Trophoblast cell (in vitro differentiated cells and primary cell): ENCODE measurements around the gene DISC1.
"Not testable (repeated sequence)": the region's sequence is repeated elsewhere in the genome, so short reads cannot be mapped to it uniquely, and the experiment has no call there.

Experiments used
- DNase-seq, 2 donors: peaks; one replicate each; pipeline ENCODE4 v3.0.0-alpha.2; 2016
- H2AFZ ChIP-seq: 2 replicates; pipeline ENCODE4 v1.6.1; 2013; ENCODE audit warnings: low read length, moderate library complexity, mild to moderate bottlenecking; ENCODE audit not compliant: insufficient read depth, poor library complexity
- H2AK5ac ChIP-seq: 2 replicates; pipeline ENCODE4 v1.6.1; 2013; ENCODE audit warnings: mild to moderate bottlenecking, low read length
- H2BK120ac ChIP-seq: 2 replicates; pipeline ENCODE4 v1.6.1; 2013; ENCODE audit warnings: low read length, mild to moderate bottlenecking, moderate library complexity; ENCODE audit not compliant: insufficient read depth, poor library complexity
- H2BK12ac ChIP-seq: 2 replicates; pipeline ENCODE4 v1.6.1; 2013; ENCODE audit warnings: mild to moderate bottlenecking, low read length, moderate library complexity
- H2BK5ac ChIP-seq: 2 replicates; pipeline ENCODE4 v1.6.1; 2013; ENCODE audit warnings: low read length, low read depth, moderate library complexity, mild to moderate bottlenecking; ENCODE audit not compliant: poor library complexity
- H3K14ac ChIP-seq: 2 replicates; pipeline ENCODE4 v1.6.1; 2013; ENCODE audit warnings: mild to moderate bottlenecking, low read length
- H3K18ac ChIP-seq: 2 replicates; pipeline ENCODE4 v1.6.1; 2013; ENCODE audit warnings: mild to moderate bottlenecking, low read length
- H3K23ac ChIP-seq: 2 replicates; pipeline ENCODE4 v1.6.1; 2013; ENCODE audit warnings: low read length
- H3K27ac ChIP-seq: 2 replicates; pipeline ENCODE4 v1.5.1; 2013; ENCODE audit warnings: low read depth, mild to moderate bottlenecking, inconsistent platforms, low read length, moderate library complexity
- H3K27me3 ChIP-seq: 2 replicates; pipeline ENCODE4 v1.6.1; 2013; ENCODE audit warnings: inconsistent platforms, mild to moderate bottlenecking, low read length, moderate library complexity; ENCODE audit not compliant: insufficient read depth
- H3K36me3 ChIP-seq, 2 experiments: 1 replicate in 1 of 2; 2 replicates in 1 of 2; pipeline ENCODE4 v1.6.1; 2013; ENCODE audit warnings: low read length in 2 of 2, mild to moderate bottlenecking in 2 of 2, moderate library complexity in 1 of 2; ENCODE audit not compliant: insufficient read depth in 2 of 2, control insufficient read depth in 1 of 2
- H3K4ac ChIP-seq: 2 replicates; pipeline ENCODE4 v1.6.1; 2013; ENCODE audit warnings: low read depth, mild to moderate bottlenecking, low read length, moderate library complexity
- H3K4me1 ChIP-seq, 2 experiments: 1 replicate in 1 of 2; 2 replicates in 1 of 2; pipeline ENCODE4 v1.6.1; 2013; ENCODE audit warnings: low read length in 2 of 2, mild to moderate bottlenecking in 2 of 2, moderate library complexity in 1 of 2; ENCODE audit not compliant: insufficient read depth in 2 of 2, control insufficient read depth in 1 of 2
- H3K4me2 ChIP-seq: 2 replicates; pipeline ENCODE4 v1.6.1; 2013; ENCODE audit warnings: inconsistent platforms, mild to moderate bottlenecking, low read length, moderate library complexity
- H3K4me3 ChIP-seq: 2 replicates; pipeline ENCODE4 v1.5.1; 2013; ENCODE audit warnings: mild to moderate bottlenecking, low read depth, low read length, inconsistent platforms
- H3K79me1 ChIP-seq: one replicate; pipeline ENCODE4 v1.6.1; 2013; ENCODE audit warnings: low read length
- H3K79me2 ChIP-seq: 2 replicates; pipeline ENCODE4 v1.6.1; 2013; ENCODE audit warnings: low read length, mild to moderate bottlenecking; ENCODE audit not compliant: control insufficient read depth, insufficient read depth, poor library complexity
- H3K9ac ChIP-seq: 2 replicates; pipeline ENCODE4 v1.6.1; 2013; ENCODE audit warnings: mild to moderate bottlenecking, low read length
- H3K9me3 ChIP-seq: 2 replicates; pipeline ENCODE4 v1.6.1; 2013; ENCODE audit warnings: low read depth, mild to moderate bottlenecking, control low read depth, inconsistent platforms, low read length; ENCODE audit not compliant: insufficient read depth
- H4K12ac ChIP-seq: 2 replicates; pipeline ENCODE4 v1.6.1; 2013; ENCODE audit warnings: low read depth, mild to moderate bottlenecking, low read length, moderate library complexity
- H4K8ac ChIP-seq: 2 replicates; pipeline ENCODE4 v1.6.1; 2013; ENCODE audit warnings: low read depth, mild to moderate bottlenecking, low read length, moderate library complexity
- H4K91ac ChIP-seq: one replicate; pipeline ENCODE4 v1.6.1; 2013; ENCODE audit warnings: low read depth, mild to moderate bottlenecking, low read length, moderate library complexity
- WGBS: extraction: QIAGEN DNeasy Blood & Tissue Kit; methylation state at CpG from one replicate; pipeline ENCODE4 v1.1.7; 2013; ENCODE audit warnings: missing lambda C conversion rate; ENCODE audit not compliant: insufficient read length, insufficient coverage; ENCODE audit errors: extremely low coverage; 5-methylcytosine and 5-hydroxymethylcytosine counted together

DISC1 gene

DNA sequence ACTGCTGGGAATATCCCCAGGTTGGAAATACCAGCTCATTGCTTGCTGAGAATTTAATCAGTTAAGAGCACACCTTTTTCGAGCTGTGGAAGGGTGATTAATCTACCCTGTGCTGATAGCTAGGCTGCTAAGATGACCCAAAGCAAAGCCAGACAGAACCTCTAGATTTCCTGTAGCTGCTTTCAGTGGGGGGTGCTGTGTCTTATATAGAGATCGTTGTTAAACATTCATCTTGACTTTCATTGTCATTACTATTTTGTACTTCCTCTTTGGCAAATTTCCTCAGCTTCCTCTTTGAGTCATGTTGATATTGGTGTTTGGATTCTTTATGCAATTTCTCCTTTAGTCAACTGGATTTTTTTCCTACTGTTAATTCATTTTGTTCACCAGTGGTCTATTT lies 155.3 kb downstream of the DISC1 start:
- WGBS, result no CpG with 5 or more reads among the region's 2 CpGs
- Histone ChIP-seq H3K18ac (no peak overlapping the region), H3K79me1 (peaks cover 14% of the 10 kb centered on the region), H3K4me2 (no peak overlapping the region), H3K4me3 (no peak overlapping the region), H3K9me3 (no peaks in the 10 kb centered on the region), H4K91ac (no peak overlapping the region), H4K8ac (no peak overlapping the region), H2BK12ac (no peak overlapping the region), H3K79me2 (no peaks in the 10 kb centered on the region), H2BK120ac (no peak overlapping the region), H3K23ac (no peak overlapping the region), H3K36me3 (no peaks in the 10 kb centered on the region), H2AK5ac (no peak overlapping the region), H3K14ac (no peak overlapping the region), H3K4ac (no peak overlapping the region), H3K27ac (no peak overlapping the region), H3K27me3 (no peaks in the 10 kb centered on the region), H2BK5ac (no peak overlapping the region), H3K9ac (peak overlapping the region; percentile 4), H4K12ac (no peak overlapping the region), H2AFZ (no peak overlapping the region), H3K4me1 (peaks cover 10 to 21% of the 10 kb centered on the region in 2 experiments)
- peak in 1 of 2 donors; percentile 18 for DNase-seq

DNA sequence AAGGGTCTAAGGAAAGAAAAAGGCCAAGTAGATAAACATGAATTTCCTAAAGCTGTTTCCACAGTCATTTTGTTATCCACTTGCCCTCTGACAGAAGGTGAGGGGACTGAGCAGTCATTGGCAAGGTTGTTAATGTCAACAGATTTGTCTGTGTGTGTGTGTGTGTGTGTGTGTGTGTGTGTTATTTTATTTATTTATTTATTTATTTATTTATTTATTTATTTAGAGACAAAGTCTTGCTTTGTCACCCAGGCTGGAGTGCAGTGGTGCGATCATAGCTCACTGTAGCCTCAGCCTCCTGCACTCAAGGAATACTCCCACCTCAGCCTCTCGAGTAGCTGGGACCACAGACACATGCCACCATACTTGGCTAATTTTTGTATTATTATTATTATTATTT lies 158.5 kb downstream of the DISC1 start:
- DNase-seq, H2BK12ac ChIP-seq, H4K8ac ChIP-seq, H3K18ac ChIP-seq, H4K91ac ChIP-seq, H2AFZ ChIP-seq, H3K27ac ChIP-seq, H3K9ac ChIP-seq, H3K14ac ChIP-seq, H2AK5ac ChIP-seq, H4K12ac ChIP-seq, H3K4me3 ChIP-seq, H3K4ac ChIP-seq, H3K79me1 ChIP-seq, H2BK120ac ChIP-seq, H3K4me2 ChIP-seq, H3K9me3 ChIP-seq, H3K4me1 ChIP-seq, H3K36me3 ChIP-seq, H3K27me3 ChIP-seq, H2BK5ac ChIP-seq, H3K79me2 ChIP-seq, H3K23ac ChIP-seq: not testable (repeated sequence)
- WGBS, result no CpG with 5 or more reads among the region's 2 CpGs

DNA sequence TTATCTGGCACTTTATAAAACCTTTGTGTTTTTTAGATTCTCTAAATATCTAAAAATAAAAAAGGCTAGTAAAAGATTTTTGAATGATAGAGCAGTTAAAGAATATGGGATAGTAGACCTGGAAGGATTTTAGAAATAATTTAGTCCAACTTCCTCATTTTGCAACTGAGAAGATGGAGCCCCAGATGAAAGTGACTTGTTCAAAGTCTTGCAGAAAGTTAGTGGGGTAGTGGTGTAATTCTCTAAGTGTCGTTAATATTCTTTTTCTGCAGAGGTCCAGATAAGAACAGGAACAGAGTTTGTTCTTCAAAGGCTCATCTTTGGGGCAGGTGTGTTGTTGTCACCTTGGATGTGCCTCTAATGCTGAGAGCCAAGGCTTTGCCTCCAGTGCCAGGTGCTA lies 159.5 kb downstream of the DISC1 start:
- no peaks in the 10 kb centered on the region for H3K9me3 ChIP-seq
- H3K9ac ChIP-seq, result no peak overlapping the region
- no peak overlapping the region for H4K12ac ChIP-seq
- no peaks in the 10 kb centered on the region for H3K36me3 ChIP-seq
- no CpG with 5 or more reads among the region's 1 CpG for WGBS
- H4K91ac ChIP-seq, result no peak overlapping the region
- no peak overlapping the region for H2AFZ ChIP-seq
- no peak overlapping the region for H3K4me3 ChIP-seq
- H3K79me1 ChIP-seq, result no peaks in the 10 kb centered on the region
- no peak for DNase-seq
- no peak overlapping the region for H2BK5ac ChIP-seq
- no peak overlapping the region for H3K23ac ChIP-seq
- no peak overlapping the region for H3K27ac ChIP-seq
- no peak overlapping the region for H2BK120ac ChIP-seq
- H2BK12ac ChIP-seq, result no peak overlapping the region
- no peak overlapping the region for H2AK5ac ChIP-seq
- no peak overlapping the region for H3K4ac ChIP-seq
- H3K27me3 ChIP-seq, result no peaks in the 10 kb centered on the region
- H4K8ac ChIP-seq, result no peak overlapping the region
- no peaks in the 10 kb centered on the region for H3K4me1 ChIP-seq
- H3K18ac ChIP-seq, result no peak overlapping the region
- no peak overlapping the region for H3K14ac ChIP-seq
- no peak overlapping the region for H3K4me2 ChIP-seq
- H3K79me2 ChIP-seq, result no peaks in the 10 kb centered on the region

DNA sequence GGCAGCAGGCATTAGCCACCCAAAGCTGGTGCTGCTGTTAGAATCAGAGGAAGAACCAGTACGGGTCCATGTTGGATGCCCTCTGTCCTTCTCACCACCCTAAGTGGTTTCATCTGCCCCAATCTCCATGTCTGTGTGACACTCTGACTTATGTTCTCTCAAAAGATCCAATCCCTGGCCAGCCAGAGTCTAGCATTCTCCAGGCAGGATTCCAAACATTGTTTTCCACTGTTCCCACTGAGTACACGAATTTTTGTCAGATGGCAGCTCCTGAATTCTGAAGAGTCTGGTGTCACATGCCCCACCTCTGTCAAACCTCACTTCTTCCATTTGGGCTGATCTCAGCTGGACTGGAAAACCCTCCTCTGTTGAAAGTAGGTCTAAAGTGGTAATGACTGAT lies 166.0 kb downstream of the DISC1 start:
- Histone ChIP-seq H3K9ac (no peak overlapping the region), H3K18ac (no peak overlapping the region), H2BK5ac (no peak overlapping the region), H4K91ac (no peak overlapping the region), H4K12ac (no peak overlapping the region), H3K4ac (no peak overlapping the region), H2AFZ (no peak overlapping the region), H2AK5ac (no peak overlapping the region), H3K79me1 (no peaks in the 10 kb centered on the region), H3K9me3 (no peaks in the 10 kb centered on the region), H3K79me2 (no peaks in the 10 kb centered on the region), H3K4me1 (peaks cover 4 to 9% of the 10 kb centered on the region in 2 experiments), H3K4me2 (peak overlapping the region; percentile 0), H3K27me3 (no peaks in the 10 kb centered on the region), H3K36me3 (no peaks in the 10 kb centered on the region), H3K23ac (no peak overlapping the region), H2BK120ac (no peak overlapping the region), H3K27ac (no peak overlapping the region), H4K8ac (no peak overlapping the region), H3K14ac (no peak overlapping the region), H3K4me3 (no peak overlapping the region), H2BK12ac (no peak overlapping the region)
- peak in 1 of 2 donors; percentile 39 for DNase-seq
- WGBS, result no CpG with 5 or more reads among the region's 2 CpGs
